ENCODE data around the gene YAF2. TPM values are rescaled to one million over a fixed set of nuclear protein-coding genes. Genes with fewer than 3 reads are reported as not detected.
A peak's percentile ranks its signal among the peaks of the same experiment; 100 is the strongest.
"Not testable (repeated sequence)": the region's sequence is repeated elsewhere in the genome, so short reads cannot be mapped to it uniquely, and the experiment has no call there.

YAF2 gene
- total and polyA plus RNA-seq, 5 experiments from 2014 or later, result 10.6 to 42.8 (median 21.8) TPM

DNA sequence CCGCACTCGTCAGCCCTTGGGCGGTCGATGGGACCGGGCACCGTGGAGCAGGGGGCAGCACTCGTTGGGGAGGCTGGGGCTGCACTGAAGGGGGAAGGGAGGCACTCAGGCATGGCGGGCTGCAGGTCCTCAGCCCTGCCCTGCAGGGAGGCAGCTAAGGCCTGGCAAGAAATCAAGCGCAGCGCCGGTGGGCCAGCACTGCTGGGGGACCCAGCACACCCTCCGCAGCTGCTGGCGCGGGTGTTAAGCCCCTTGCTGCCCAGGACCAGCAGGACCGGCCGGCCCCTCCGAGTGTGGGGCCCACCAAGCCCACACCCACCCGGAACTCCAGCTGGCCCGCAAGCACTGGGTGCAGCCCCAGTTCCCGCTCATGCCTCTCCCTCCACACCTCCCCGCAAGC lies 35.7 kb upstream of the YAF2 start:
- H3K4me3 Mint-ChIP-seq, result no peak overlapping the region
- peaks cover 0 to 17% (median 11%) of the 10 kb centered on the region in 5 donors for H3K27me3 Mint-ChIP-seq
- DNase-seq (no peak), ATAC-seq (no peak)
- POLR2A ChIA-PET, result no interaction called here
- peaks cover 0 to 4% (median 0%) of the 10 kb centered on the region in 9 donors for H3K9me3 Mint-ChIP-seq
- H3K36me3 Mint-ChIP-seq, result peaks cover 0 to 8% (median under 1%) of the 10 kb centered on the region in 3 donors
- no peak overlapping the region for H3K27ac Mint-ChIP-seq
- peaks cover 4 to 8% (median 6%) of the 10 kb centered on the region in 4 donors for H3K4me1 Mint-ChIP-seq

DNA sequence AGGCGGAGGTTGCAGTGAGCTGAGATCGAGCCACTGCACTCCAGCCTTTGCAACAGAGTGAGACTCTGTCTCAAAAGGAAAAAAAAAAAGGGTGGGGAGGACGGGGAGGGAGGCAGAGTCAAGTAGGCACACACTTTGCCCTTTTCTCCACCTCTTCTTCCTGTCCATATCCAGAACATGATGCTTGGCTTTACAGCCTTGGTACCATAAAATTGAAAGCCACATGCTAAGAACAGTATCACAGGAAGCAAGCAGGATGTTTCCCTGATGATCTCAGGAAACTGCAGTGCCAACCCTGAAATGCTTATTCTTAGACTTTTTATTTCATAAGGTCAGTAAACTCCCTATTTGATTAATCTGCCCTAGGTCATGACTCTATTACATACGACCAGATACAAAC lies 32.5 kb upstream of the YAF2 start:
- POLR2A ChIA-PET, result no interaction called here
- no peak for DNase-seq

DNA sequence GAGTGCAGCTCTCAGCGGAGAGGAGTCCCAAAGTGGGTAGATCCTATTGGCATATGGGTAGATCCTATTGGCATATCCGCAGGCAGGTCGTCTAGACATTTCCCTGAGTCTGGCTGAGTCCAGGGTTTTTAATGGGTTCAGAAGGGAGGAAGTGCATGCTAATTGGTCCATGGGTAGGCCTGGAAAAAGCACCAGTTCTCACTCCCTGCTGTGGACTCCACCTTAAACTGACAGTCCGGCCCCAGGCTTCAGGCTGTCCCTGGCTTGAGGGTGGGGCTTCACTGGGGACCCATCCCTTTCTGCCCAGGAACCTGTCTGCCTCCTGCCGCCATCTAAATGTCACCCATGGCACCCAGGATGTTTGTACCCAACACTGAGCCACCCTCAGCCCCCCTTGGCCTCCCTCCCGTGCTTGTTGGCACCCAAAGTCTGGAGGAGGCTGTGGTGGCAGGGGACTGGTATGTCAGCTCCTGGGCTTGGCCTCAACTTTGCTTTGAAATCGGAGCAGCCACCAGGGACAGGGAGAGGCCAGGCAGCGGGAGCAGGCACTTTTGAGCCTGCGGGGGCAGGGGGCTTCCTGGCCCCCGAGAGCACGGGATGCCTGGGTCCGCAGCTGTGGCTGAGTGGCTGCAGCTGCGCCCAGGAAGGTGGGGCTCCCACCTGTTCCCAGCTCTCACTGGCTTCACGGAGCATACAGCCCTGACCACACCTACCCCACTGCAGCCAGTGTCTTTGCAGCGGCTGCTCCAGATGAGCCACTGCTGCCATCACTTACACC lies 29.6 kb upstream of the YAF2 start:
- peaks cover 0 to 3% (median 0%) of the 10 kb centered on the region in 3 donors for H3K36me3 Mint-ChIP-seq
- H3K27ac Mint-ChIP-seq, result no peak overlapping the region
- POLR2A ChIA-PET, result no interaction called here
- ATAC-seq (no peak), DNase-seq (no peak)
- H3K4me3 Mint-ChIP-seq, result no peak overlapping the region
- peaks cover 4 to 8% (median 7%) of the 10 kb centered on the region in 4 donors for H3K4me1 Mint-ChIP-seq
- H3K9me3 Mint-ChIP-seq, result peaks cover 0 to 1% (median 0%) of the 10 kb centered on the region in 9 donors
- H3K27me3 Mint-ChIP-seq, result peaks cover 0 to 12% (median 7%) of the 10 kb centered on the region in 5 donors

More for the DNA sequence above, 32.5 kb upstream of the YAF2 start:
- Mint-ChIP-seq H3K27ac (peak overlapping the region in 1 of 10 donors; percentile 11), H3K4me1 (peaks cover 4 to 8% (median 6%) of the 10 kb centered on the region in 4 donors), H3K9me3 (peaks cover 0 to 4% (median 0%) of the 10 kb centered on the region in 9 donors), H3K36me3 (peaks cover 0 to 8% (median 0%) of the 10 kb centered on the region in 3 donors), H3K4me3 (no peak overlapping the region), H3K27me3 (peaks cover 0 to 14% (median 8%) of the 10 kb centered on the region in 5 donors)
- ATAC-seq, result no peak

DNA sequence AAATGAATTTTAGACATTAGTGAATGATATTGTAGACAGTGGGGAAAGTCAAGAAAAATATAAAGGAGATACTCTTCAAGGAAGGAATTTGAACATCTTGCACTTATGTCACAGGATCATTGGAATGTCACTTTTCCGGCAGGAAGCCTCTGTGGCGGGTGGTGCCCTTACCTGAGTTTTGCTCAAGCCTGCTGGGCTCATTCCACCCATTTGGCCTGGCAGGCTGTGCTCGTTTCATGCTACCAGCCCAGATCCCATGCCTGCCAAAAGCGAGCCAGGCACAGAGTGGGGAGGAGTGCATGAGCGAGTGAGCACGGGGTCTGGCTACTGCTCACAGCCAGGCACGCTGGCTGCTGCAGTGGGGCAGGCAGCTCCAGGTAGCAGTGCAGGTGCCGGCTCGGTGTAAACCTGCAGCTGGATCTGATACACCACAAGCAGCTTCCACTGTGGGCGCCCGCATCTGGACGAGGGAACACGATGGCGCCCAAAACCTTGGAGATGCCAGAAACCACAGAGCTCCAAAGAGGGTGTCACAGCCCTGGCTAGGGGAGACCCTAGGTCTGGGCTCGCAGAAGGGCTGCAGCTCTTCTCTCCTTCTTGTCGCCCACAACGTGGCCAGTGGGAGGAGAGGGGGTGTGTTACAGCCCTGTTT lies 28.7 kb upstream of the YAF2 start:
- no peak for DNase-seq
- H3K4me1 Mint-ChIP-seq, result peaks cover 4 to 8% (median 7%) of the 10 kb centered on the region in 4 donors
- no peaks in the 10 kb centered on the region for H3K36me3 Mint-ChIP-seq
- no peak for ATAC-seq
- H3K9me3 Mint-ChIP-seq, result no peaks in the 10 kb centered on the region
- H3K27me3 Mint-ChIP-seq, result peaks cover 0 to 9% (median 3%) of the 10 kb centered on the region in 5 donors
- H3K27ac Mint-ChIP-seq, result no peak overlapping the region
- POLR2A ChIA-PET, result no interaction called here
- no peak overlapping the region for H3K4me3 Mint-ChIP-seq

DNA sequence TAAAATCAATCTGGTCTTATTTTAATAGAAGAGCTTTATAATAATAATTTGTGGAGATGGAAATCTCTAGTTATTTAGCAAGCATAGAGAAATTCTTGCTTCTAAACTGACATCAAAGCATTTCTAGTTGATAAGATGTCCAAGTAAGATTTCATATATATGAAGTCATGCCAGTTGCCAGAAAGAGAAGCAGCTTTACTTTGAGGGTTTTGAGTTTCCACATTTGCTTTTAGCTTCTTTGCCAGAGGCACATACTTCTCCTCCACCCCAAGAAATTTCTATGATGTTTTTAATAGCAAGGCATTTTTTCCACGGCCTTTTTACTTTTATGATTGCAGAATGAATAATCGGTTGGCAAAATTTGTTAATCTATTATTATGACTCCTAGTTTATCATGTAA lies 24.2 kb upstream of the YAF2 start:
- no peak for ATAC-seq
- DNase-seq, result no peak
- H3K27me3 Mint-ChIP-seq, result no peaks in the 10 kb centered on the region
- H3K36me3 Mint-ChIP-seq, result peaks cover 0 to 2% (median 0%) of the 10 kb centered on the region in 3 donors
- no peaks in the 10 kb centered on the region for H3K9me3 Mint-ChIP-seq
- POLR2A ChIA-PET, result no interaction called here
- no peak overlapping the region for H3K4me3 Mint-ChIP-seq
- peaks cover 0 to 3% (median 0%) of the 10 kb centered on the region in 4 donors for H3K4me1 Mint-ChIP-seq
- H3K27ac Mint-ChIP-seq, result no peak overlapping the region

GRCh38 chr12:42261708-42262107 lies 23.7 kb upstream of the YAF2 start:
- H3K4me3 Mint-ChIP-seq, result no peak overlapping the region
- POLR2A ChIA-PET, result no interaction called here
- DNase-seq (no peak), ATAC-seq (no peak)
- H3K4me1 Mint-ChIP-seq, result peaks cover 0 to 3% (median 0%) of the 10 kb centered on the region in 4 donors
- H3K9me3 Mint-ChIP-seq, result no peaks in the 10 kb centered on the region
- H3K36me3 Mint-ChIP-seq, result peaks cover 0 to 5% (median 0%) of the 10 kb centered on the region in 3 donors
- H3K27me3 Mint-ChIP-seq, result no peaks in the 10 kb centered on the region
- H3K27ac Mint-ChIP-seq, result no peak overlapping the region

GRCh38 chr12:42260518-42260917 lies 22.5 kb upstream of the YAF2 start:
- no peak overlapping the region for H3K27ac Mint-ChIP-seq
- no peaks in the 10 kb centered on the region for H3K27me3 Mint-ChIP-seq
- no peak overlapping the region for H3K4me3 Mint-ChIP-seq
- peaks cover 0 to 5% (median 0%) of the 10 kb centered on the region in 3 donors for H3K36me3 Mint-ChIP-seq
- ATAC-seq (no peak), DNase-seq (no peak)
- H3K9me3 Mint-ChIP-seq, result no peaks in the 10 kb centered on the region
- POLR2A ChIA-PET, result no interaction called here
- peaks cover 0 to 3% (median 0%) of the 10 kb centered on the region in 4 donors for H3K4me1 Mint-ChIP-seq

DNA sequence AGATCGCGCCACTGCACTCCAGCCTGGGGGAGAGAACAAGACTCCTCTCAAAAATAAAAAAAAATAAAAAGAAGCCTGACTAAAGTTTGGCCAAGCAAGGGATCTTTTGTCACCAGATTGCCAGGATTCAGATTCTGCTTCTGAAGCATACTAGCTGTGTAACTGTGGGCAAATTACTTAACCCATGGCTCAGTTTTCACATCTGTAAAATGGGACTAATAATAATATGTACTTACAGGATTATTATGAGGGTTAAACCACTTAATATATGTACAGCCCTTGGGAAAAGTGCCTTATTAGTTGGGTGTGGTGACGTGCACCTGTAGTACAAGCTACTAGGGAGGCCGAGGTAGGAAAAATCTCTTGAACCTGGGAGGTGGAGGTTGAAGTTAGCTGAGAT lies 21.7 kb upstream of the YAF2 start:
- Mint-ChIP-seq H3K4me1 (no peaks in the 10 kb centered on the region), H3K9me3 (peaks cover 0 to 2% (median 0%) of the 10 kb centered on the region in 9 donors), H3K27ac (no peak overlapping the region), H3K4me3 (no peak overlapping the region), H3K36me3 (peaks cover 0 to 5% (median 2%) of the 10 kb centered on the region in 3 donors), H3K27me3 (no peaks in the 10 kb centered on the region)
- no peak for ATAC-seq
- DNase-seq, result no peak
- POLR2A ChIA-PET, result no interaction called here

- DNase-seq, result no peak
- Mint-ChIP-seq H3K4me1 (no peaks in the 10 kb centered on the region), H3K4me3 (no peak overlapping the region), H3K27ac (peak overlapping the region in 1 of 10 donors; percentile 57), H3K9me3 (peaks cover 0 to 12% (median 2%) of the 10 kb centered on the region in 9 donors), H3K36me3 (peaks cover 0 to 15% (median 11%) of the 10 kb centered on the region in 3 donors), H3K27me3 (peaks cover 0 to 3% (median 0%) of the 10 kb centered on the region in 5 donors)
- POLR2A ChIA-PET, result no interaction called here
- no peak for ATAC-seq
Measured at GRCh38 chr12:42255866-42256261, 17.8 kb upstream of the YAF2 start.

DNA sequence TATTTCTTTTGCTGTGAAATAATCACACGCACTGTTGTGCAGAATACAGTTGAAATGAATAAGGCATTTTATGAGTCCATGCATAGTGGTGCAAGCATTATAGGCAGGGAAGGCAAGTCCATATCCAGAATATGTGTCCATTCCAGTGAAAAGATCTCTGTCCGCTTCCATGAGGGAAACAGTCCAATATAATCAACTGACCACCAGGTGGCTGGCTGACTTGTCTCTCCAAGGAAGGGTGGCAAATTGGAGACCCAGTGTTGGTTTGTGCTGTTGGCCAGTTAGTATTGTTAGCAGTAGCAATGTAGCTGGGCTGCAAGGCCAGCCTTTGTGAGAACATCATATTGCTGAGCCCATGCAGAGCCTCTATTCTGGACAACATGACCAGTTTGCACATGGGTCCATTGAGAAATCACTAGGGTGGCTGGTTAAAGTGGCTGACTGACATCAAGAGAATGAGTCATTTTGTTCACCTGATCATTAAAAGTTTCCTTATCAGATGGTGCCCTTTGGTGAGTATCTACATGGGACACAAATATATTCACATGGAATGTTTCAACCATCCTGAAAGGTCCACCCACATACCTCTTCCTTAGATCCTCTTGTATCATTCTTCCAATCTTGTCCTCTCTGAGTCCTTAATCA lies 17.3 kb upstream of the YAF2 start:
- peaks cover 0 to 3% (median 0%) of the 10 kb centered on the region in 5 donors for H3K27me3 Mint-ChIP-seq
- DNase-seq (no peak), ATAC-seq (no peak)
- H3K36me3 Mint-ChIP-seq, result peaks cover 0 to 15% (median 11%) of the 10 kb centered on the region in 3 donors
- peaks cover 0 to 12% (median 2%) of the 10 kb centered on the region in 9 donors for H3K9me3 Mint-ChIP-seq
- no peaks in the 10 kb centered on the region for H3K4me1 Mint-ChIP-seq
- POLR2A ChIA-PET, result no interaction called here
- H3K4me3 Mint-ChIP-seq, result no peak overlapping the region
- peak overlapping the region in 1 of 10 donors; percentile 57 for H3K27ac Mint-ChIP-seq

GRCh38 chr12:42252645-42253044 lies 14.6 kb upstream of the YAF2 start:
- Mint-ChIP-seq H3K36me3 (peaks cover 0 to 15% (median 11%) of the 10 kb centered on the region in 3 donors), H3K9me3 (peaks cover 0 to 12% (median 2%) of the 10 kb centered on the region in 9 donors)
- H3K4me3 Mint-ChIP-seq, POLR2A ChIA-PET, DNase-seq, H3K27me3 Mint-ChIP-seq, ATAC-seq, H3K27ac Mint-ChIP-seq, H3K4me1 Mint-ChIP-seq: not testable (repeated sequence)

GRCh38 chr12:42249033-42249432 lies 11.0 kb upstream of the YAF2 start:
- H3K4me3 Mint-ChIP-seq, POLR2A ChIA-PET, H3K27ac Mint-ChIP-seq, H3K4me1 Mint-ChIP-seq, ATAC-seq, DNase-seq, H3K27me3 Mint-ChIP-seq: not testable (repeated sequence)
- Mint-ChIP-seq H3K36me3 (peaks cover 0 to 13% (median 6%) of the 10 kb centered on the region in 3 donors), H3K9me3 (peaks cover 0 to 12% (median 2%) of the 10 kb centered on the region in 9 donors)

Measured in naive thymus-derived CD8-positive, alpha-beta T cell (primary cell).